MM.1S (cell line): ENCODE measurements around the gene CREB5.

ENCODE experiments used
- DNase-seq: peaks from one replicate; pipeline ENCODE4 v3.0.0-alpha.2; 2015
- H2AFZ ChIP-seq: fragments of 300-600 bp; sonication (generic); 2 replicates; pipeline ENCODE4 v1.6.0; 2016; ENCODE audit warnings: antibody characterized with exemption, low read length
- H3F3A ChIP-seq: fragments of 300-600 bp; sonication (generic); 2 replicates; pipeline ENCODE4 v1.6.1; 2016; ENCODE audit warnings: mild to moderate bottlenecking, antibody characterized with exemption, low read length, moderate library complexity, mixed read lengths; ENCODE audit not compliant: insufficient read depth
- H3K27ac ChIP-seq: fragments of 300-600 bp; sonication (generic); 2 replicates; pipeline ENCODE4 v1.5.1; 2016; ENCODE audit warnings: mild to moderate bottlenecking, low read length
- H3K27me3 ChIP-seq: fragments of 300-600 bp; sonication (generic); replicated peaks from 2 replicates; pipeline ENCODE4 v1.6.0; 2016; ENCODE audit warnings: low read length; ENCODE audit not compliant: insufficient read depth
- H3K36me3 ChIP-seq: fragments of 300-600 bp; sonication (generic); replicated peaks from 2 replicates; pipeline ENCODE4 v1.6.1; 2016; ENCODE audit warnings: mild to moderate bottlenecking, low read length, mixed read lengths; ENCODE audit not compliant: insufficient read depth
- H3K4me1 ChIP-seq: fragments of 300-600 bp; sonication (generic); 2 replicates; pipeline ENCODE4 v1.6.1; 2016; ENCODE audit warnings: low read length, mixed read lengths
- H3K4me2 ChIP-seq: fragments of 300-600 bp; sonication (generic); 2 replicates; pipeline ENCODE4 v1.6.0; 2016; ENCODE audit warnings: low read depth, low read length
- H3K4me3 ChIP-seq: fragments of 300-600 bp; sonication (generic); 2 replicates; pipeline ENCODE4 v1.5.1; 2016; ENCODE audit warnings: low read length, mixed read lengths
- H3K79me2 ChIP-seq: fragments of 300-600 bp; sonication (generic); 2 replicates; pipeline ENCODE4 v1.6.1; 2016; ENCODE audit warnings: mixed run types, low read length, mixed read lengths
- H3K9ac ChIP-seq: fragments of 300-600 bp; sonication (generic); 2 replicates; pipeline ENCODE4 v1.6.1; 2016; ENCODE audit warnings: low read length, mixed read lengths
- H3K9me2 ChIP-seq: fragments of 300-600 bp; sonication (generic); replicated peaks from 2 replicates; pipeline ENCODE4 v1.6.1; 2016; ENCODE audit warnings: mild to moderate bottlenecking, low read length, mixed read lengths; ENCODE audit not compliant: insufficient read depth
- H3K9me3 ChIP-seq: fragments of 300-600 bp; sonication (generic); replicated peaks from 2 replicates; pipeline ENCODE4 v1.6.1; 2016; ENCODE audit warnings: mild to moderate bottlenecking, low read length, mixed read lengths; ENCODE audit not compliant: insufficient read depth
- H4K20me1 ChIP-seq: fragments of 300-600 bp; sonication (generic); 2 replicates; pipeline ENCODE4 v1.6.1; 2016; ENCODE audit warnings: mild to moderate bottlenecking, low read length, moderate library complexity, mixed read lengths; ENCODE audit not compliant: insufficient read depth
- CTCF ChIP-seq: fragments of 300-600 bp; sonication (generic); IDR thresholded peaks from 2 replicates; pipeline ENCODE4 v1.5.1; 2016; ENCODE audit warnings: antibody characterized with exemption, low read length, mixed read lengths
- EZH2 ChIP-seq: fragments of 300-600 bp; sonication (generic); optimal IDR thresholded peaks from 2 replicates; pipeline ENCODE3; 2017; ENCODE audit warnings: low read depth, mild to moderate bottlenecking, antibody characterized with exemption, low read length, mixed read lengths
- EZH2phosphoT487 ChIP-seq: fragments of 300-600 bp; sonication (generic); IDR thresholded peaks from 2 replicates; pipeline ENCODE4 v1.6.1; 2018; ENCODE audit warnings: antibody characterized with exemption, low read length

Gene CREB5

DNA sequence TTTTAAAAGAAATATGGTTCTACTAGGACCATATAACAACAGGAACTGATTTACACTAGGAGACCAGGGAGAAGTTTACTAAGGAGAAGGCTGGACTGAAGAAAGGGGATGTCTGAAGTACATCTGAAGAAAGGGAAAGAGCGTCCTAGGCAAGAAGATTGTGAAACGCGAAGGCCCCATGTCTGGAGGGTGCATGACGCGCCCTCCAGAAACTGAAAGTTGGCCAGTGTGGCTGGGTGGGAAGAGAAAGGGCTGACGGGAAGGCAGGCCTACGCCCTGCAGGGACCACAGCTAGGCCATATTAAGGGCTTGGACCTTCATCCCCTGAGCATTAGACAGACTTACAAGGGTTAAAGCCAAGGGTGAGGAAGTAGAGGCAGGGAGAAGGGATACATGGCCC lies 387.8 kb downstream of the CREB5 start:
- H3K4me1 ChIP-seq = no peaks in the 10 kb centered on the region; the same call in 1 of the 2 replicates
- no peak for DNase-seq
- no peaks in the 10 kb centered on the region for H3K27me3 ChIP-seq
- H3K9me3 ChIP-seq = no peaks in the 10 kb centered on the region
- no peak overlapping the region for H3K4me2 ChIP-seq
- H3K27ac ChIP-seq = no peak overlapping the region
- H3K36me3 ChIP-seq = no peaks in the 10 kb centered on the region
- no peak for TF ChIP-seq EZH2phosphoT487
- no peak for TF ChIP-seq CTCF
- TF ChIP-seq EZH2 = no peak
- H3K9me2 ChIP-seq = no peaks in the 10 kb centered on the region
- no peaks in the 10 kb centered on the region for H3K79me2 ChIP-seq
- H4K20me1 ChIP-seq = no peaks in the 10 kb centered on the region
- no peak overlapping the region for H3K4me3 ChIP-seq
- no peak overlapping the region for H3K9ac ChIP-seq
- H3F3A ChIP-seq = no peaks in the 10 kb centered on the region
- H2AFZ ChIP-seq = no peak overlapping the region

GRCh38 chr7:28802450-28802849 lies 390.1 kb downstream of the CREB5 start:
- no peak for DNase-seq
- H3K9ac ChIP-seq = no peak overlapping the region
- H3K9me3 ChIP-seq = no peaks in the 10 kb centered on the region
- H3F3A ChIP-seq = no peaks in the 10 kb centered on the region
- no peaks in the 10 kb centered on the region for H3K27me3 ChIP-seq
- H3K4me2 ChIP-seq = no peak overlapping the region
- no peaks in the 10 kb centered on the region for H4K20me1 ChIP-seq
- TF ChIP-seq EZH2phosphoT487 (no peak), EZH2 (no peak), CTCF (no peak)
- H2AFZ ChIP-seq = no peak overlapping the region
- H3K4me3 ChIP-seq = no peak overlapping the region
- no peak overlapping the region for H3K27ac ChIP-seq
- H3K4me1 ChIP-seq = no peaks in the 10 kb centered on the region; the same call in 1 of the 2 replicates
- H3K36me3 ChIP-seq = no peaks in the 10 kb centered on the region
- H3K9me2 ChIP-seq = no peaks in the 10 kb centered on the region
- no peaks in the 10 kb centered on the region for H3K79me2 ChIP-seq

GRCh38 chr7:28804157-28804556 lies 391.8 kb downstream of the CREB5 start:
- H3K9me2 ChIP-seq = no peaks in the 10 kb centered on the region
- TF ChIP-seq EZH2phosphoT487 (no peak), EZH2 (no peak), CTCF (no peak)
- H3K27me3 ChIP-seq = no peaks in the 10 kb centered on the region
- no peak overlapping the region for H3K27ac ChIP-seq
- H3K9ac ChIP-seq = no peak overlapping the region
- no peaks in the 10 kb centered on the region for H3F3A ChIP-seq
- no peak overlapping the region for H3K4me2 ChIP-seq
- no peaks in the 10 kb centered on the region for H3K79me2 ChIP-seq
- DNase-seq = no peak
- H4K20me1 ChIP-seq = no peaks in the 10 kb centered on the region
- no peaks in the 10 kb centered on the region for H3K36me3 ChIP-seq
- H3K4me1 ChIP-seq = no peaks in the 10 kb centered on the region; the same call in 1 of the 2 replicates
- H2AFZ ChIP-seq = no peak overlapping the region
- H3K4me3 ChIP-seq = no peak overlapping the region
- no peaks in the 10 kb centered on the region for H3K9me3 ChIP-seq

GRCh38 chr7:28804990-28805389 lies 392.7 kb downstream of the CREB5 start:
- no peaks in the 10 kb centered on the region for H3K36me3 ChIP-seq
- no peak overlapping the region for H3K9ac ChIP-seq
- TF ChIP-seq CTCF (no peak), EZH2phosphoT487 (no peak), EZH2 (no peak)
- no peaks in the 10 kb centered on the region for H3F3A ChIP-seq
- no peaks in the 10 kb centered on the region for H3K27me3 ChIP-seq
- H3K4me3 ChIP-seq = no peak overlapping the region
- no peak overlapping the region for H3K4me2 ChIP-seq
- no peaks in the 10 kb centered on the region for H3K79me2 ChIP-seq
- DNase-seq = no peak
- H4K20me1 ChIP-seq = no peaks in the 10 kb centered on the region
- no peaks in the 10 kb centered on the region; the same call in 1 of the 2 replicates for H3K4me1 ChIP-seq
- no peaks in the 10 kb centered on the region for H3K9me2 ChIP-seq
- no peak overlapping the region for H2AFZ ChIP-seq
- H3K9me3 ChIP-seq = no peaks in the 10 kb centered on the region
- no peak overlapping the region for H3K27ac ChIP-seq
